ENCODE results near the gene KIF3C.
"Not testable (repeated sequence)": the region's sequence is repeated elsewhere in the genome, so short reads cannot be mapped to it uniquely, and the experiment has no call there.

The KIF3C gene

GRCh38 chr2:25958611-25959010, 23.7 kb downstream of the KIF3C start:
- not testable (repeated sequence) for DNase-seq

- DNase-seq, result no peak
These were observed 24.6 kb downstream of the KIF3C start for GRCh38 chr2:25957743-25958142.

DNA sequence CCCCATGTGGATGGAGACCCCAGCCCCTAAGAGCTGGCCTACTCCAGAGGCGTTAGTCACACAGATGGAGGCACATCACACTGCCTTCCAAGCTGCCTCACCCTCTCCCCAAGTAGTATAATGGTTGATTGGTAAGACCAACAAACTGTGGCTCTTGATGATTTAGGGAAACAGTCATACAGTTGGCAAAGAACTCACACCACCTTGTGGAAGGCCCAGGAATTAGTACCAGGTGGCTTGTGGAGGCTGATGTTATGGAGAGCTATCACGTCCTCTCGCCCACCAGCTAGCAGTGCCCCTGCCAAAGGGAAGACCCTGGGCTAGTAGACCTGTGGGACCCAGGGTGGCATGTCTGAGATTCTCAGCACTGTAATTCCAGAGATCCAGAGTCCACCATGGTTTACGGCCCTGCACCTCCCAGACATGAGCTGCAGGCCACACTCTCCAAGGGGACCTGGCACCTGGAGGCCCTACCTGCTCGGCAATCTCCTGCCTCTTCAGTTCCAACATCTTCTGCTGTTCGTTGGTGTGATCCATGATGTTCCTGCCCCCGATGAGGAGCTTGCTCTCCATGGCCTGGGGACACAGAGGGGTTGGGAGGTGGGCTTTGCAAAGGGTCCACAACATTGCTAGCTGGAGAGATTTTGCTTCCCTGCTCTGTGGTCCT, 26.3 kb downstream of the KIF3C start:
- DNase-seq, result peak; percentile 41

DNA sequence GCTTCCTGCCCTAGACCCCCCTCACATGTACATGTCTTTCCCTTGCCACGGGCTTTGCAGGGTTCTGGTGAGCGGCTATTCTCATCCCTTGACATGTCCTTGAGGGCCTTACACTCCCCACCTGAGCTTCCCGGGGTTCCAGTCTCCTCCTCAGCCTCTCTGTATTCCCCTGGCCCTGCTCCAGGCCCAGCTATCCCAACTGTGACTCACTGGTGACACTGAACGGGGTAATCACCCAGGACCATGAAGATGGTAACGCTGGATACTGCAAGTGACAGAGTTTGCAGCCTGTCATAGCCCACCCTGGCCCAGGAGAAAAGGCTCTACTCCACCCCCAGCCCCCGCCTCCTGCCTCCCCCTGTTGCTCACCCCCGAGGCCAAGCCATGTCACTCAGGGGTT, 27.3 kb downstream of the KIF3C start:
- no peak for DNase-seq

DNA sequence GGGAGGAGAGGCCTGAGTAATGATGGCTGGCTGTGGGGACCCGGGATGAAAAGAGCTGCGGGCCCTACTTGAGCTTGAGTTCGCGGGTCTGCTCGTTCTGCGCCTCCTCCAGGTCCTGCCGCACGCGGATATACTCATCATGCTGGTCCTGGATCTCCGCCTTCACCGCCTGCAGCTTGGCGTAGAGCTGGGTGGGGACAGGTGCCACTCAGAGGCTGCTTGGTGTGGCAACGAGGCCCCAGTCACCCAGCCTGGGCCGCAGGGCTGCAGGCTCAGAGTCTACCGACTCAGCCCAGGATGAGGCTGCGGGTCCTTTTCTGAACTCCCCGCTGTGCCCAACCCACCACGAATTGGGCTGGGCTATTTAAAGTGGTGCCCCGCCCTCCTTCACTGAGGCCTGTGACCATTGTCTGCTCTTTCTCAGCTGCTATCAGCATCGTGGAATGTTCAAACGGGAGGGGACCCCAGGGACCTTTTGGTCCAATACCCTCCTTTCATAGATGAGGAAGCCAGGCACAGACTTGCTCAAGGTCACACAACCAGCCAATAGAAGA, 28.0 kb downstream of the KIF3C start:
- no peak for DNase-seq

- peak; percentile 81 for DNase-seq
These were observed 31.2 kb downstream of the KIF3C start for GRCh38 chr2:25951071-25951547.

DNA sequence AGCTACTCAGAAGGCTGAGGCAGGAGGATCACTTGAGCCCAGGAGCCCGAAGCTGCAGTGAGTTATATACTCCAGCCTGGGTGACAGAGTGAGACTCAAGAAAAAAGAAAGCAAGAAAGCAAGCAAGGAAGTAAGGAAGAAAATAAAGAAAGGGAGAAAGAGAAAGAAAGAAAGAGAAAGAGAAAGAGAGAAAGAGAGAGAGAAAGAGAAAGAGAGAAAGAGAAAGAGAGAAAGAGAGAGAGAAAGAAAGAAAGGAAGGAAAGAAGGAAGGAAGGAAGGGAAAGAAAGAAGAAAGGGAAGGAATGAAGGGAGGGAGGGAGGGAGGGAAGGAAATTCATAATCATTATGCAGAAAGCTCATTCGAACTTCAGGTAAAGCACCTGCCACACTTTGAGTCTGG, 33.9 kb downstream of the KIF3C start:
- DNase-seq, result no peak

GRCh38 chr2:25941042-25941441, 41.3 kb downstream of the KIF3C start:
- no peak for DNase-seq

- DNase-seq, result no peak
These were observed 43.0 kb downstream of the KIF3C start for GRCh38 chr2:25939257-25939668.

- DNase-seq, result no peak
These were observed 44.0 kb downstream of the KIF3C start for GRCh38 chr2:25938345-25938744.

- no peak for DNase-seq
These were observed 45.3 kb downstream of the KIF3C start for GRCh38 chr2:25936889-25937545.

DNA sequence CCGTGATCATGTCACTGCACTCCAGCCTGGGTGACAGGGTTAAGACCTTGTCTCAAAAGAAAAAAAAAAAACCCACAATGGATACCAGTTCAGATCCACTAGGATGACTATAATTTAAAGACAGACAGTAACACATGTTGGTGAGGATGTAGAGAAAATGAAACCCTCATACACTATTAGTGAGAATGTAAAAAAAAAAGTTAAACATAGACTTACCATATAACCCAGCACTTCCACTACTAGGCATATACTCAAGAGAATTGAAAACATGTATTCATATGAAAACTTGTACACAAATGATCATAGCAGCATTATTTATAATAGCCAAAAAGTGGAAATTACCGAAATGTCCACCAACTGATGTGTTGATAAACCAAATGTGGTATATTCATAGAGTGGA, 48.7 kb downstream of the KIF3C start:
- DNase-seq, result no peak

GRCh38 chr2:25929789-25930473, 52.4 kb downstream of the KIF3C start:
- peak; percentile 25 for DNase-seq

DNA sequence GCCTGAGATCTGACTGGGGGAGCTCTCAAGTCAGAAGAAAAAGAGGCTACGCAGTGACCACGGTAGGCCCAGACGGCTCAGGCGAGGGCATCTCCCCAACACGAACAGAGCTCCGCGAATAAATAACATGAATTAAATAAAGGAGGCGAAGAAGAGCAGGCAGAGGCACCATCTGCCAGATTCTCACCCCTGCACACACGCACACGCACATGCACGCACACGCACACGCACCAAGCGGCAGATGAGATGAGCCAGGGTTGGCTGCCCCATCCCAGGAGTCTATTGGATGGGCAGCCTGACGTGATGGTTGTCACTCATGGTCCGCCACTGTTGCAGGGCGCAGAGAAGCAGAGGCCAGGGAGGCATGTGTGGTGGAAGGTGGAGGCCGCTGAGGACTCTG, 53.6 kb downstream of the KIF3C start:
- no peak for DNase-seq

- DNase-seq, result no peak
These were observed 55.1 kb downstream of the KIF3C start for GRCh38 chr2:25926984-25927756.

GRCh38 chr2:25922501-25922900, 59.8 kb downstream of the KIF3C start:
- DNase-seq, result no peak

- DNase-seq, result no peak
These were observed 61.4 kb downstream of the KIF3C start for GRCh38 chr2:25920786-25921415.

GRCh38 chr2:25920336-25920735, 62.0 kb downstream of the KIF3C start:
- no peak for DNase-seq

- no peak for DNase-seq
These were observed 64.5 kb downstream of the KIF3C start for GRCh38 chr2:25917832-25918231.

DNA sequence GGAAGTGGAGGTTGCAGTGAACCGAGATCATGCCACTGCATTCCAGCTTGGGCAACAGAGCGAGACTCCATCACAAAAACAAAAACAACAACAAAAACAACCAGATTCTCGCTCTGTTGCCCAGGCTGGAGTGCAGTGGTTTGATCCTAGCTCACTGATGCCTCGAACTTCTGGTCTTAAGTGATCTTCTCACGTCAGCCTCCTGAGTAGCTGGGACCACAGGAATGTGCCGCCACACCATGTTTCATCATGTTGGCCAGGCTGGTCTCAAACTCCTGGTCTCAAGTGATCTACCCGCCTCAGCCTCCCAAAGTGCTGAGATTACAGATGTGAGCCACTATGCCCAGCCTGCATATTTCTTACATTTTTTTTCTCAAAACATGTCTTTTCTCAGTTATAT, 64.9 kb downstream of the KIF3C start:
- not testable (repeated sequence) for DNase-seq

DNA sequence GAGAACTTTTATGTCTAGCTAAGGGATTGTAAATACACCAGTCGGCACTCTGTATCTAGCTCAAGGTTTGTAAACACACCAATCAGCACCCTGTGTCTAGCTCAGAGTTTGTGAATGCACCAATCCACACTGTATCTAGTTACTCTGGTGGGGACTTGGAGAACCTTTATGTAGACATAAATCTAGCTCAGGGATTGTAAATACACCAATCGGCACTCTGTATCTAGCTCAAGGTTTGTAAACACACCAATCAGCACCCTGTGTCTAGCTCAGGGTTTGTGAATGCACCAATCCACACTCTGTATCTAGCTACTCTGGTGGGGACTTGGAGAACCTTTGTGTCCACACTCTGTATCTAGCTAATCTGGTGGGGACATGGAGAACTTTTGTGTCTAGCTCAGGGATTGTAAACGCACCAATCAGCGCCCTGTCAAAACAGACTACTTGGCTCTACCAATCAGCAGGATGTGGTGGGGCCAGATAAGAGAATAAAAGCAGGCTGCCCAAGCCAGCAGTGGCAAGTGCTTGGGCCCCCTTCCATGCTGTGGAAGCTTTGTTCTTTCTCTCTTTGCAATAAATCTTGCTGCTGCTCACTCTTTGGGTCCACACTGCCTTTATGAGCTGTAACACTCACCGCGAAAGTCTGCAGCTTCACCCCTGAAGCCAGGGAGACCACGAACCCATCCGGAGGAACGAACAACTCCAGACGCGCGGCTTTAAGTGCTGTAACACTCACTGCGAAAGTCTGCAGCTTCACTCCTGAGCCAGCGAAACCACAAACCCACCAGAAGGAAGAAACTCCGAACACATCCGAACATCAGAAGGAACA, 66.1 kb downstream of the KIF3C start:
- not testable (repeated sequence) for DNase-seq

All from RPMI8226 (cell line).